Activated naive CD4-positive, alpha-beta T cell treated with anti-CD3 and anti-CD28 coated beads, Interleukin-2, amount 10 ng/mL, durations not matched to agents 7 days and 5 days (primary cell): Measurements from ENCODE around the gene TIMM22.
A peak's percentile ranks its signal among the peaks of the same experiment; 100 is the strongest.
"Not testable (repeated sequence)": the region's sequence is repeated elsewhere in the genome, so short reads cannot be mapped to it uniquely, and the experiment has no call there.

Experiments used
- CTCF ChIA-PET: fragments of 350-600 bp; sonication (Branson Sonifier 250); formaldehyde crosslinking; loops from one replicate; lab custom pipeline; 2021; ENCODE audit warnings: antibody characterized with exemption; lab: Charles Lee
- DNase-seq: peaks from one replicate; pipeline ENCODE4 v3.0.0-alpha.2; 2020
- H3K27ac Mint-ChIP-seq: one replicate; pipeline ENCODE4 v1.8.0; 2021; ENCODE audit warnings: mild to moderate bottlenecking, moderate library complexity, mixed read lengths
- H3K27me3 Mint-ChIP-seq: one replicate; pipeline ENCODE4 v1.8.0; 2021; ENCODE audit warnings: mild to moderate bottlenecking, mixed read lengths
- H3K36me3 Mint-ChIP-seq: one replicate; pipeline ENCODE4 v1.8.0; 2021; ENCODE audit warnings: mixed read lengths
- H3K4me1 Mint-ChIP-seq: one replicate; pipeline ENCODE4 v1.8.0; 2021; ENCODE audit warnings: mixed read lengths
- H3K4me3 Mint-ChIP-seq: one replicate; pipeline ENCODE4 v1.8.0; 2021; ENCODE audit warnings: mild to moderate bottlenecking, moderate library complexity, mixed read lengths
- H3K9me3 Mint-ChIP-seq: one replicate; pipeline ENCODE4 v1.8.0; 2021; ENCODE audit warnings: mixed read lengths

TIMM22 gene

DNA sequence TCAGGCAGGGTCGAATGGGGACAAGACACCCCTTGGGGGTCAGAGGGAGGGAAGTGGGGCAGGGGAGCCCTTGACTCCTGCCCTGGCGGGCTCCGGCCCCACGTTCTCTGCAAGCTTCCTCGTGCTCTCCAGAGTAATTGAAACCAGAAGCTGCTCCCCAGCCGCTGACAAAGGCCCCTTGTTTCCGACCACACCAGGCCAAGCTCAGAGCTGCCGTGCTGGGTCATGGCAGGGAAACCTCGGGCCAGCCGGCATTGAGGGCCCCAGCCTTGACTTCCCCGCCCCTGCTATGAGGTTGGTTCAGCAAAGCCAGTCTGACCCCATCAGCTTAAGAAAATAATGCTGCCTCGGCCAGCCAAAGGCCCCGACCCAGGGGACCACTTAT lies 43.3 kb downstream of the TIMM22 start:
- no peaks in the 10 kb centered on the region for H3K4me1 Mint-ChIP-seq
- H3K27ac Mint-ChIP-seq: no peak overlapping the region
- no peak for DNase-seq
- CTCF ChIA-PET: no interaction called here
- H3K4me3 Mint-ChIP-seq: no peak overlapping the region
- no peaks in the 10 kb centered on the region for H3K27me3 Mint-ChIP-seq
- H3K36me3 Mint-ChIP-seq: peaks cover 26% of the 10 kb centered on the region
- H3K9me3 Mint-ChIP-seq: no peaks in the 10 kb centered on the region

GRCh38 chr17:1041746-1042145 lies 44.8 kb downstream of the TIMM22 start:
- H3K4me3 Mint-ChIP-seq: no peak overlapping the region
- H3K4me1 Mint-ChIP-seq: no peaks in the 10 kb centered on the region
- H3K27ac Mint-ChIP-seq: no peak overlapping the region
- peaks cover 34% of the 10 kb centered on the region for H3K36me3 Mint-ChIP-seq
- H3K27me3 Mint-ChIP-seq: no peaks in the 10 kb centered on the region
- CTCF ChIA-PET: interaction anchor here (0.7 kb wide), 1 partner anchor 15 kb away, joined by 3 read pairs; no protein-coding TSS in a partner anchor
- H3K9me3 Mint-ChIP-seq: no peaks in the 10 kb centered on the region
- DNase-seq: no peak

- no peaks in the 10 kb centered on the region for H3K4me1 Mint-ChIP-seq
These were observed 45.6 kb downstream of the TIMM22 start for GRCh38 chr17:1042486-1042885.

GRCh38 chr17:1043601-1044251 lies 46.8 kb downstream of the TIMM22 start:
- H3K9me3 Mint-ChIP-seq: no peaks in the 10 kb centered on the region
- DNase-seq: no peak
- CTCF ChIA-PET: interaction anchor here (1.3 to 1.9 kb wide), 2 partner anchors 12 to 14 kb away, joined by 3 to 10 read pairs; no protein-coding TSS in a partner anchor
- no peak overlapping the region for H3K27ac Mint-ChIP-seq
- peaks cover 36% of the 10 kb centered on the region for H3K36me3 Mint-ChIP-seq
- H3K27me3 Mint-ChIP-seq: no peaks in the 10 kb centered on the region
- no peaks in the 10 kb centered on the region for H3K4me1 Mint-ChIP-seq
- no peak overlapping the region for H3K4me3 Mint-ChIP-seq

More at GRCh38 chr17:1042486-1042885, 45.6 kb downstream of the TIMM22 start:
- Mint-ChIP-seq H3K27me3 (no peaks in the 10 kb centered on the region), H3K27ac (no peak overlapping the region), H3K4me3 (no peak overlapping the region), H3K9me3 (no peaks in the 10 kb centered on the region), H3K36me3 (peaks cover 33% of the 10 kb centered on the region)
- CTCF ChIA-PET: interaction anchor here (0.7 kb wide), 1 partner anchor 14 kb away, joined by 3 read pairs; no protein-coding TSS in a partner anchor
- DNase-seq: no peak

DNA sequence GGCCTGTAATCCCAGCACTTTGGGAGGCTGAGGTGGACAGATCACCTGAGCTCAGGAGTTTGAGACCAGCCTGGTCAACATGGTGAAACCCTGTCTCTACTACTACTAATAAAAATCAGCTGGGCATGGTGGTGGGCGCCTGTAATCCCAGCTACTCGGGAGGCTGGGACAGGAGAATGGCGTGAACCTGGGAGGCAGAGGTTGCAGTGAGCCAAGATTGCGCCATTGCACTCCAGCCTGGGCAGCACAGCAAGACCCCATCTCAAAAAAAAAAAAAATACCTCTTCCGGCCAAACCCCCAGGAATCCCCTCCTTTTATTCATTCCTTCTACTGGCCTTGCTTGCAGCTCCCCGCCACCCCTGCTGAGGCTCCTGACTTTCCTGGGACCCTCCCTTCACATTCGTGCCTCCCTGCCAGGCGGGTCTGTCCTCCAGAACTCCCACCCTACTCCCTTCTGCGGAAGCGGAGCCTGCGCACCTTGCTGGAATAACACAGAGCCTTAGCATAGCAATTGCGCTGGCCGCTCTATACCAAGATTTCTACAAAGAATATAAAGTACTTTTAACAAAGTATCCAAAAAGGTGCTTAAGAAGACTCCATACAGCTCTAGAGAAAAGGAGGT lies 47.6 kb downstream of the TIMM22 start:
- peaks cover 35% of the 10 kb centered on the region for H3K36me3 Mint-ChIP-seq
- DNase-seq, H3K4me1 Mint-ChIP-seq, H3K4me3 Mint-ChIP-seq, H3K27ac Mint-ChIP-seq, H3K27me3 Mint-ChIP-seq, H3K9me3 Mint-ChIP-seq: not testable (repeated sequence)
- CTCF ChIA-PET: interaction anchor here (1.3 to 1.9 kb wide), 2 partner anchors 12 to 13 kb away, joined by 3 to 10 read pairs; no protein-coding TSS in a partner anchor

GRCh38 chr17:1045456-1045855 lies 48.5 kb downstream of the TIMM22 start:
- DNase-seq: no peak
- H3K9me3 Mint-ChIP-seq: no peaks in the 10 kb centered on the region
- H3K4me1 Mint-ChIP-seq: no peaks in the 10 kb centered on the region
- no peak overlapping the region for H3K4me3 Mint-ChIP-seq
- H3K36me3 Mint-ChIP-seq: peaks cover 41% of the 10 kb centered on the region
- no peaks in the 10 kb centered on the region for H3K27me3 Mint-ChIP-seq
- CTCF ChIA-PET: interaction anchor here (1.9 kb wide), 1 partner anchor 11 kb away, joined by 10 read pairs; no protein-coding TSS in a partner anchor
- no peak overlapping the region for H3K27ac Mint-ChIP-seq

DNA sequence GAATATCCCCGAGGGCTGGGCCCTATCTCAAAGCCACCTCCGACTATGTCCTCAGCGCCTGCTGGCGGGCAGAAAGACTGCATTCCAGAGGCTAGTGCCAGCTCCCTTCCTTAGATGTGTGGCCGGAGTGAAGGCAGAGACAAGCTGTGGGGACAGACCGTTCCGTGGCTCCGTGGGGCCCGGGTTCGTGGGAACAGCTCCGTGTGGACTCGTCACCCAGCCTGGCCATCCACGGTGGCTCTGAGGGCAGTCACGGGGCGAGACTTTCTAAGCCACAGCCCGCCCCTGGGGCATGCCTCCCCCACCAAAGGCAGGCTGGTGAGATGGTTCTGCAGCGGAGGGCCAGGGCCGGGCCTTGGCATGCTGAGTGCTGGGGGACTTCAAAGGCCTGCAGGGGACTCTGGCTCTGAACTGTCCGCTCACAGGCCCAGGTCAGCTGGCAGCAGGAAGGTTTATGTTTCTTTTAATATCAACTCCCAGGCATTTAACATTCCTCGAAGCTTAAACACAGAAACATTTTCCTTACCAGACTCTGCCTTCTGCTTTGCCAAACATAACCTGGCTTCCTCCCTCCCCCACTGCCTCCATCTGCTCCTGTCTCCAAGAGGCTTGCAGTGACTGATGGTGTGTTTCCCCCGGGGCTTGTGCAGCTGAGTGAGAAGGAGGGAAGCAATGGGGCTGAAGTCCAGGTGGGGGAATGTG lies 50.4 kb downstream of the TIMM22 start:
- H3K36me3 Mint-ChIP-seq: peaks cover 33% of the 10 kb centered on the region
- H3K4me3 Mint-ChIP-seq: no peak overlapping the region
- no peak overlapping the region for H3K27ac Mint-ChIP-seq
- no peak for DNase-seq
- H3K27me3 Mint-ChIP-seq: no peaks in the 10 kb centered on the region
- no peaks in the 10 kb centered on the region for H3K4me1 Mint-ChIP-seq
- H3K9me3 Mint-ChIP-seq: no peaks in the 10 kb centered on the region
- CTCF ChIA-PET: interaction anchor here (1.5 kb wide), 1 partner anchor 9 kb away, joined by 7 read pairs; no protein-coding TSS in a partner anchor

- Mint-ChIP-seq H3K4me1 (no peaks in the 10 kb centered on the region), H3K27ac (no peak overlapping the region), H3K36me3 (peaks cover 27% of the 10 kb centered on the region), H3K4me3 (no peak overlapping the region), H3K9me3 (no peaks in the 10 kb centered on the region), H3K27me3 (no peaks in the 10 kb centered on the region)
- DNase-seq: no peak
- CTCF ChIA-PET: interaction anchor here (1.5 kb wide), 1 partner anchor 8 kb away, joined by 7 read pairs; no protein-coding TSS in a partner anchor
These were observed 51.0 kb downstream of the TIMM22 start for GRCh38 chr17:1047879-1048470.

DNA sequence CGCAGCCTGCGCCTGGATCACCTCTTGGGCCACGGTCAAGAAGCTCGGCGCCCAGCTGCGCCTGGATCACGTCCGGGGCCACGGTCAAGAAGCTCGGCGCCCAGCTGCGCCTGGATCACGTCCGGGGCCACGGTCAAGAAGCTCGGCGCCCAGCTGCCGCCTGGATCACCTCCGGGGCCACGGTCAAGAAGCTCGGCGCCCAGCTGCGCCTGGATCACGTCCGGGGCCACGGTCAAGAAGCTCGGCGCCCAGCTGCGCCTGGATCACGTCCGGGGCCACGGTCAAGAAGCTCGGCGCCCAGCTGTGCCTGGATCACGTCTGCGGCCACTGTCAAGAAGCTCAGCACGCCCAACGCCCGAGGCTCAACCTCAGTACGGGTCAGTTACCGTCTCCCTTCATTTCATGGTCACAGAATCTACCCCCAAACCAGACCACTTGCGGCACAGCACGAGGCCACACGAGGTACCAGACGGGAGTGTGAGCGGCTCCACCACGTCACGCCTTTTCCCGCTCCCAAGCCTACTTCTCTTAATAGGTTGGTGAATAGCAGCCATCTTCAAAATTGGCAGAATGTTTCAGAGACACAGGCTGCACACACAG lies 51.7 kb downstream of the TIMM22 start:
- H3K27ac Mint-ChIP-seq, H3K9me3 Mint-ChIP-seq, H3K4me3 Mint-ChIP-seq, DNase-seq, H3K27me3 Mint-ChIP-seq, CTCF ChIA-PET, H3K4me1 Mint-ChIP-seq: not testable (repeated sequence)
- H3K36me3 Mint-ChIP-seq: peaks cover 30% of the 10 kb centered on the region

DNA sequence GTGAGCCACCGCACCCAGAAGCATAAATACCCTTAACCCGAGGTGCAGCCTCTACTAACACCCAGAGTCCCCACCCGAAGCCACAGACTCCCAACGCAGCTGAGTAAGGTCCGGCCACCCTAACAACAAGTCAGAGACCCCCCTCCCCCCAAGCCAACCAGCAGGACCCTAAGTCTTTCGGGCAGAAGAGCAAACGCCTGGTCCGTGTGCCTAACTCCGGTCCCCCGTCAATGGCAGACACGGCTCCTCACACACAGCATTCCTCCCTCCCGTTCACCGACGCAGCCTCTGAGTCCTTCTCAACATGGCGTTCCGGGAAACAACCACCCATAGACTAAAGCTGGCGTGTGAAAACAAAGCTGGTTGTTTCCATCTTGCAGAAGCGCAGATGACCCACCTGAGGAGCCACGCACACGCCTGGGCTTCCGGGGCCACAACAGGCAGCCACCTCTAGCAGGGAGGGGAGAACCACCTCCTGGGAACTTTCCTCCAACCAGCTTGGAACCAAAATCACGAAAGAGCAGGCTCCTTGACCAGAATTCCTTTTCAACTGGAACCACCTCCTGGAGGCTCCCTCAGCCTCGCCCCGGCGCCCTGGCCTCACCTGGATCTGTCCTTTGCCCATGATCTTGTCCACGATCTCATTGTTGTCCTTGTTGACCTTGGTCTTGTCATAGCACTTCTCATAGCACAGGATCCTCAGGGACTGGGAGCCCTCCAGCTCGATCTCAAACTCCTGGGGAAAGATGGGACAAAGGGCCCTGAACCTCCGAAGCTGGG lies 52.7 kb downstream of the TIMM22 start:
- no peaks in the 10 kb centered on the region for H3K9me3 Mint-ChIP-seq
- no peak for DNase-seq
- no peaks in the 10 kb centered on the region for H3K4me1 Mint-ChIP-seq
- H3K36me3 Mint-ChIP-seq: peaks cover 33% of the 10 kb centered on the region
- peak overlapping the region; percentile 28 for H3K27ac Mint-ChIP-seq
- no peak overlapping the region for H3K4me3 Mint-ChIP-seq
- no peaks in the 10 kb centered on the region for H3K27me3 Mint-ChIP-seq
- CTCF ChIA-PET: interaction anchor here (1.2 kb wide), 1 partner anchor 8 kb away, joined by 3 read pairs; no protein-coding TSS in a partner anchor

DNA sequence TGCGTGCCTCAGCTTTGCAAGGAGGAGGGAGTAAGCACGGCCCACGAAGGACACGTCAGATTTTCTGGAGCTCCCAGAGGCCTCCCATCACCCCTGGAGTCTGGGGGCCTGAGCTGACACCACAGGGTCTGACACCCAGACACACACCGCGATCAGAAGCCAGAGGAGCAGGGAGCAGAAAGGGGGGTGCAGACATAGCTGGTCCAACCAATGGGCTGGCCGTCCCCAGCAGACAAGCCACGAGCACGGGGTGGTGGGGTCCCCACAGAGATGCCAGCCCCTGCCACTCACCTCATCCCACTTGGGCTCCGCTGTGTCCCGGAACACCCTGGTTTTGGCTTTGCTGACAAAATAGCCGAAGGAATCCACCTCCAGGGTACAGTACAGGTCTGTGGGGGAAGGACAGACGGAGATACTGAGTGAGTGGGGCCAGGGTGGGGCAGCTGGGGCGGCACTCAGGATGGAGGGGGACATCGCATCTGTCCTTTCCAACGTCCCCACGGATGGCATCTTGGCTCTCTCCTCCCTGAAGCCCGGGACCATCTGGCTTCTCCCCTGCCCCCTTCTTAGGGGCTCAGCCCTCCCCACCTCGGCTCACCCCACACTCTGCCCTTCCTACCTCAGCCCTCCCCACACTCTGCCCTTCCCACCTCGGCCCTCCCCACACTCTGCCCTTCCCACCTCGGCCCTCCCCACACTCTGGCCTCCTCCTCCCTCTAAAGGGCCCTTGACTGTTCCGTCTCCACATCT lies 53.5 kb downstream of the TIMM22 start:
- Mint-ChIP-seq H3K27me3 (no peaks in the 10 kb centered on the region), H3K27ac (no peak overlapping the region), H3K9me3 (no peaks in the 10 kb centered on the region), H3K4me1 (no peaks in the 10 kb centered on the region), H3K36me3 (peaks cover 30% of the 10 kb centered on the region), H3K4me3 (no peak overlapping the region)
- DNase-seq: no peak
- CTCF ChIA-PET: interaction anchor here (1.2 kb wide), 1 partner anchor 8 kb away, joined by 3 read pairs; no protein-coding TSS in a partner anchor

- DNase-seq: no peak
- Mint-ChIP-seq H3K4me1 (no peaks in the 10 kb centered on the region), H3K27me3 (no peaks in the 10 kb centered on the region), H3K9me3 (no peaks in the 10 kb centered on the region), H3K4me3 (no peak overlapping the region), H3K36me3 (peaks cover 27% of the 10 kb centered on the region), H3K27ac (no peak overlapping the region)
- CTCF ChIA-PET: no interaction called here
These were observed 54.3 kb downstream of the TIMM22 start for GRCh38 chr17:1050996-1051925.
